ENCODE data around the gene BLMH.

BLMH gene

DNA sequence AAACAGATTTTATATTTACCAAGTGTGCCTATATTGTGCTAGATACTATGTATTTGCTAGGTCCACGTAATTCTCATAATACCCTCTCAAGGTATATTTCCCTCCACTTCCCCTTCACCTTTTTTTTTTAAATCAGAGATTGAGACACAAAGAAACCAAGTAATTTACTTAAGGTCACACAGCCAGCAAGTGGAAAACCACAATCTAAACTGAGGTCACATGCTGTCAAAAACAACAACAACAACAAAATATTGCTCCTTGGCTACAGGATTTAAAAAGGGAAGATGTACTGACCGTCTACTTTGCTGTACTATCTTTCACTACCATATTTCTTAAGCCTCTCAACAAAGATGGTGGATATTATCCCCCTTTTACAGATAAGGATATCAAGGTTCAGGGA lies 15.8 kb downstream of the BLMH start:
- in situ Hi-C loops (cut with MboI; ENCODE audit: low sequenced_read_pairs, unreplicated experiment): no loop called here
- TF ChIP-seq, protein P1, sequence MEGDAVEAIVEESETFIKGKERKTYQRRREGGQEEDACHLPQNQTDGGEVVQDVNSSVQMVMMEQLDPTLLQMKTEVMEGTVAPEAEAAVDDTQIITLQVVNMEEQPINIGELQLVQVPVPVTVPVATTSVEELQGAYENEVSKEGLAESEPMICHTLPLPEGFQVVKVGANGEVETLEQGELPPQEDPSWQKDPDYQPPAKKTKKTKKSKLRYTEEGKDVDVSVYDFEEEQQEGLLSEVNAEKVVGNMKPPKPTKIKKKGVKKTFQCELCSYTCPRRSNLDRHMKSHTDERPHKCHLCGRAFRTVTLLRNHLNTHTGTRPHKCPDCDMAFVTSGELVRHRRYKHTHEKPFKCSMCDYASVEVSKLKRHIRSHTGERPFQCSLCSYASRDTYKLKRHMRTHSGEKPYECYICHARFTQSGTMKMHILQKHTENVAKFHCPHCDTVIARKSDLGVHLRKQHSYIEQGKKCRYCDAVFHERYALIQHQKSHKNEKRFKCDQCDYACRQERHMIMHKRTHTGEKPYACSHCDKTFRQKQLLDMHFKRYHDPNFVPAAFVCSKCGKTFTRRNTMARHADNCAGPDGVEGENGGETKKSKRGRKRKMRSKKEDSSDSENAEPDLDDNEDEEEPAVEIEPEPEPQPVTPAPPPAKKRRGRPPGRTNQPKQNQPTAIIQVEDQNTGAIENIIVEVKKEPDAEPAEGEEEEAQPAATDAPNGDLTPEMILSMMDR (IDR thresholded peaks at IDR 0.05; ENCODE audit: borderline replicate concordance, control extremely low read depth, extremely low read depth, insufficient read depth, missing control alignments): no peak
- DNase-seq (ENCODE audit: low spot score): no peak

DNA sequence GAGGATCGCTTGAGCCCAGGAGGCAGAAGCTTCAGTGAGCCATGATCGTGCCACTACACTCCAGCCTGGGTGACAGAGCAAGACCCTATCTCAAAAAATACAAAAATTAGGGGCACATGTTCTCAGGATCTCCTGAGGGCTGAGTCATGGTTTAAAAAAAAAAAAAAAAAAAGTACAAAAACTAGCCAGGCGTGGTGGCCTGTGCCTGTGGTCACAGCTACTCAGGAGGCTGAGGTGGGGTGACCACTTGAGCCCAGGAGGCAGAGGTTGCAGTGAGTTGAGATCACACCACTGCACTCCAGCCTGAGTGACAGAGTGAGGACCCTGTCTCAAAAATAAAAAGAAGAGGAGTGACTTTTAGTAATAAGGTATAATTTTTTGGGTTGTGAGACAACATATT lies 16.9 kb downstream of the BLMH start:
- in situ Hi-C loops (cut with MboI; ENCODE audit: low sequenced_read_pairs, unreplicated experiment): no loop called here
- DNase-seq (ENCODE audit: low spot score): no peak
- TF ChIP-seq, protein P1 (IDR thresholded peaks at IDR 0.05; ENCODE audit: borderline replicate concordance, control extremely low read depth, extremely low read depth, insufficient read depth, missing control alignments): no peak

DNA sequence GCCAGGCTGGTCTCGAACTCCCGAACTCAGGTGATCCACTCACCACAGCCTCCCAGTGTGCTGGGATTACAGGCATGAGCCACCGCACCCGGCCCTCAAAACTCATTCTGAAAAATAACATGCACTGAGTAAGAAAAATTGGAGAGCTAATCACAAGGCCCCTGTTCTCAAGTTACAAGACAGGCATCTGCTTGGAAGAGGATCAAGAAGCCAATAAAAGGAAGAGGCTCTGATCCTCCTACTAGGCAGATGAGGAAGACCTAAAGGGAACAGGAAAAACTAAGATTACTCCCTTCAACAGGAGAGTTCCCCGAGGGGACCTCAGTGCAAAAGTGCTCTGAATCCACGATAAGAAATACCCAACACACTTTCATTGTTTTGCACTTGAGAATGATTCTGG lies 18.4 kb downstream of the BLMH start:
- TF ChIP-seq, protein P1 (IDR thresholded peaks at IDR 0.05; ENCODE audit: borderline replicate concordance, control extremely low read depth, extremely low read depth, insufficient read depth, missing control alignments): no peak
- no peak for DNase-seq (ENCODE audit: low spot score)
- in situ Hi-C loops (cut with MboI; ENCODE audit: low sequenced_read_pairs, unreplicated experiment): no loop called here

DNA sequence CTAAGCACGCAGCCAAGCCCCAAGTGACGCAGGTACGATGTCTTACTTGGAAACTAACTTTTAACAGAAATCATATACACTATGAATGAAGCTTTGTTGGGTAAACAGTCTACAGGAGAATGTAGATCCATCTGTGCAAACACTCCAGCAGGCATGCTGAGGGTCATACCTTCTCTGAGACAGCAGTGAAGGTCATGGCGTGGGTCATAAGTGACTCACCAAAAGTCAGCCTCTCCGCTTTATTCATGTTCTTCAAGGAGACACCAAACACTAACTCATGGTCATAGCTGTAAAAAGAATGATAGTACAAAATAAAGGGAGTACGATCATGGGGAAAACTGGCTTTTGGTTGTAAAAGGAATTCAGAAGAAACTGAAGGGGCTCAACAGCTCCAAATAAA lies 20.6 kb downstream of the BLMH start:
- in situ Hi-C loops (cut with MboI; ENCODE audit: low sequenced_read_pairs, unreplicated experiment): no loop called here
- TF ChIP-seq, protein P1 (IDR thresholded peaks at IDR 0.05; ENCODE audit: borderline replicate concordance, control extremely low read depth, extremely low read depth, insufficient read depth, missing control alignments): no peak
- no peak for DNase-seq (ENCODE audit: low spot score)

DNA sequence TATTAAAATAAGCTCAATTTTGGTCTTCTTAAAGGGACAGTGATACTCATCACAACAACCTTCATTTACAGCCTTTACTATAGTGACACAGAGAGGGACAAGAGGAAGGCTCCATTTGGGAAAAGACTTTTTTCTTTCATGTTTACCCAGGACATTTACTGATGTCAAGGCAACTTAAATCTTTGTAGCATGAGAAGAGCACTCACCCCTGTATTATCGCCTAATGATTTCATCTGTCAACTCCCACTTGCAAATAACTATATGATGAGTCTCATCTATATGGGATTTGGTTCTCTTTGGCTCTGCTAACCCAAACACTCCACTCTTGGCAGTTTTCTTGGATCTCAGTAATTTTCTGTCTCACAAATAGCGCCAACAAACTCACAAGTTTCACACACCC lies 24.1 kb downstream of the BLMH start:
- DNase-seq (ENCODE audit: low spot score): no peak
- TF ChIP-seq, protein P1 (IDR thresholded peaks at IDR 0.05; ENCODE audit: borderline replicate concordance, control extremely low read depth, extremely low read depth, insufficient read depth, missing control alignments): no peak
- in situ Hi-C loops (cut with MboI; ENCODE audit: low sequenced_read_pairs, unreplicated experiment): no loop called here

DNA sequence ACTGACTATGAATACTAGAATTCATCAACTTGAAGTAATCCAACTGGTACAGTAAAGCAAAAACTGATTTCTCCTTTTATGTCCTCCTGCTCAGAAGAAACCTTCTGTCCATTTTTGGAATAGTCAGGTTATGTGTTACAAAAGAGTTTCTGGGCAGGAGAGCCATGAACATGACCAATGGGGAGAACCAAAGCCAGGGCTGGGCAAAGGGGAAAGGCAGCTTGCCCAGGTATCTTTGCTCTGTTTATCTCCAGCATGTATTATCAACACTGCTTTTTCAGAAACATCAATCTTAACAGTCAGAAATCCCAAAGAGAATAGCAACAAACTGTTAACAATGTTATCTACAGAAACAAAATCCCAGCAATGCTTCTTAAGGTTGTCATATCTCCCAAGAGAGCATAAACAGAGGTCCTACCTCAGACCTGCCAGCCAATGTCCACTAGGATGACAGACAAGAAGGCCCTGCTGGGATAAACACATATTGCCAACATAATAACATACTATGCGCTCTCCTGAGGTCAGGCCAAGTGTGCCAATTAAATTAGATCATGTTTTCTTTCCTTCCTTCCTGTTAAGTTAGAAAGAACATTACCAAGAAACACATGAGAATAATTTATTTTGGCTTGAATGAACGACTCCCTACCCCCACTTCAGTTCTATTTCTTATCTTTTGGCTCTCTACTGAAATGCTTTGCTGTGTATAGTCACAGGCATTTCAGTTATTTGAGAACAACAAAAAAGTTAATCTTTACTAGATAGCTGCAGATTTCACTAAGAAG lies 28.0 kb downstream of the BLMH start:
- in situ Hi-C loops (cut with MboI; ENCODE audit: low sequenced_read_pairs, unreplicated experiment): no loop called here
- TF ChIP-seq, protein P1 (IDR thresholded peaks at IDR 0.05; ENCODE audit: borderline replicate concordance, control extremely low read depth, extremely low read depth, insufficient read depth, missing control alignments): no peak
- DNase-seq (ENCODE audit: low spot score): no peak
